Ammon's horn (tissue), 1 donor: Measurements from ENCODE around the gene SNX27.

Experiments used
- DNase-seq: peaks from one replicate; pipeline ENCODE4 v3.0.0-alpha.2; 2016; ENCODE audit warnings: low spot score

The SNX27 gene

GRCh38 chr1:151705753-151706463 lies 94.1 kb downstream of the SNX27 start:
- no peak for DNase-seq

GRCh38 chr1:151706464-151707415 lies 94.9 kb downstream of the SNX27 start:
- no peak for DNase-seq

- DNase-seq, result no peak
Measured at GRCh38 chr1:151707541-151708065, 95.8 kb downstream of the SNX27 start.

- no peak for DNase-seq
Measured at GRCh38 chr1:151708891-151709290, 97.0 kb downstream of the SNX27 start.

GRCh38 chr1:151710187-151710840 lies 98.5 kb downstream of the SNX27 start:
- peak; percentile 93 for DNase-seq

GRCh38 chr1:151711044-151711800 lies 99.4 kb downstream of the SNX27 start:
- DNase-seq, result peak; percentile 60

- no peak for DNase-seq
Measured at GRCh38 chr1:151711951-151712350, 100.1 kb downstream of the SNX27 start.

GRCh38 chr1:151713044-151713443 lies 101.2 kb downstream of the SNX27 start:
- no peak for DNase-seq

- no peak for DNase-seq
Measured at GRCh38 chr1:151713874-151714273, 102.0 kb downstream of the SNX27 start.

- DNase-seq, result no peak
Measured at GRCh38 chr1:151714820-151715725, 103.2 kb downstream of the SNX27 start.

GRCh38 chr1:151715726-151716404 lies 104.0 kb downstream of the SNX27 start:
- no peak for DNase-seq

GRCh38 chr1:151716405-151716762 lies 104.5 kb downstream of the SNX27 start:
- no peak for DNase-seq

GRCh38 chr1:151716771-151717631 lies 105.2 kb downstream of the SNX27 start, which contains the start of gene CELF3:
Gene CELF3, minus strand, starts transcription at chr1:151716803. Its CDS starts 783 bp downstream, at chr1:151716020.
- peak; percentile 83 for DNase-seq

GRCh38 chr1:151718011-151718431 lies 106.2 kb downstream of the SNX27 start:
- DNase-seq, result no peak

GRCh38 chr1:151718666-151719065 lies 106.8 kb downstream of the SNX27 start:
- no peak for DNase-seq

GRCh38 chr1:151720125-151720524 lies 108.3 kb downstream of the SNX27 start:
- no peak for DNase-seq

- no peak for DNase-seq
Measured at GRCh38 chr1:151720554-151720953, 108.7 kb downstream of the SNX27 start.

- no peak for DNase-seq
Measured at GRCh38 chr1:151720974-151721787, 109.3 kb downstream of the SNX27 start, which contains the start of gene RIIAD1. Gene RIIAD1, plus strand, starts transcription at chr1:151721522. Its CDS starts 15 bp downstream, at chr1:151721537.
